ENCODE measurements around the gene OR8A1. TPM values are rescaled to one million over a fixed set of nuclear protein-coding genes. Genes with fewer than 3 reads are reported as not detected.

The OR8A1 gene
- total RNA-seq, 1 donor from 2014 or later: not detected

GRCh38 chr11:124605719-124606118 is 35.9 kb downstream of the OR8A1 start:
- no peak for DNase-seq (ENCODE audit: low read depth)
- no peak overlapping the region for H3K4me3 ChIP-seq (ENCODE audit: low read depth, low read length)
- TF ChIP-seq CTCF (conservative IDR thresholded peaks at IDR 0.05; ENCODE audit: low read depth, low read length): no peak

GRCh38 chr11:124608147-124608546 is 38.4 kb downstream of the OR8A1 start:
- no peak for DNase-seq (ENCODE audit: low read depth)
- H3K4me3 ChIP-seq (ENCODE audit: low read depth, low read length): no peak overlapping the region
- TF ChIP-seq CTCF (conservative IDR thresholded peaks at IDR 0.05; ENCODE audit: low read depth, low read length): no peak

- no peak for DNase-seq (ENCODE audit: low read depth)
- no peak for TF ChIP-seq CTCF (conservative IDR thresholded peaks at IDR 0.05; ENCODE audit: low read depth, low read length)
- no peak overlapping the region for H3K4me3 ChIP-seq (ENCODE audit: low read depth, low read length)
Measured at GRCh38 chr11:124610295-124610694, 40.5 kb downstream of the OR8A1 start.

- TF ChIP-seq CTCF (conservative IDR thresholded peaks at IDR 0.05; ENCODE audit: low read depth, low read length): no peak
- H3K4me3 ChIP-seq (ENCODE audit: low read depth, low read length): no peak within 1 kb of the TSS
- no peak for DNase-seq (ENCODE audit: low read depth)
Measured at GRCh38 chr11:124611064-124611463, 41.3 kb downstream of the OR8A1 start, which contains the start of gene PANX3. TSS of gene PANX3 (plus strand) at chr11:124611428. CDS start at chr11:124611557, 129 bp downstream.

- no peak for TF ChIP-seq CTCF (conservative IDR thresholded peaks at IDR 0.05; ENCODE audit: low read depth, low read length)
- H3K4me3 ChIP-seq (ENCODE audit: low read depth, low read length): no peak overlapping the region
- no peak for DNase-seq (ENCODE audit: low read depth)
Measured at GRCh38 chr11:124612045-124612444, 42.2 kb downstream of the OR8A1 start.

- H3K4me3 ChIP-seq (ENCODE audit: low read depth, low read length): no peak overlapping the region
- no peak for DNase-seq (ENCODE audit: low read depth)
- no peak for TF ChIP-seq CTCF (conservative IDR thresholded peaks at IDR 0.05; ENCODE audit: low read depth, low read length)
Measured at GRCh38 chr11:124612567-124613246, 42.9 kb downstream of the OR8A1 start.

GRCh38 chr11:124618863-124619262 is 49.1 kb downstream of the OR8A1 start:
- no peak overlapping the region for H3K4me3 ChIP-seq (ENCODE audit: low read depth, low read length)
- no peak for TF ChIP-seq CTCF (conservative IDR thresholded peaks at IDR 0.05; ENCODE audit: low read depth, low read length)
- no peak for DNase-seq (ENCODE audit: low read depth)

Data from epithelial cell of proximal tubule (primary cell).